T-helper 2 cell treated with Interferon-gamma antibody and Interleukin-4, amounts not matched to agents 100 ng/mL and 5 ng/mL, for 36 hours (primary cell): ENCODE measurements around the gene GPHB5. TPM values are rescaled to one million over a fixed set of nuclear protein-coding genes. Genes with fewer than 3 reads are reported as not detected.

Experiments used
- intact Hi-C: fragments of 100-400 bp; cut with micrococcal nuclease; formaldehyde crosslinking; loops from one replicate; pipeline ENCODE4 v1.15.1; 2023
- total RNA-seq: library from RNA; stranded (reverse); gene quantifications from 2 replicates; pipeline ENCODE4 v1.2.3, GENCODE V29; 2022

Gene GPHB5
- total RNA-seq, 1 donor from 2014 or later = not detected

DNA sequence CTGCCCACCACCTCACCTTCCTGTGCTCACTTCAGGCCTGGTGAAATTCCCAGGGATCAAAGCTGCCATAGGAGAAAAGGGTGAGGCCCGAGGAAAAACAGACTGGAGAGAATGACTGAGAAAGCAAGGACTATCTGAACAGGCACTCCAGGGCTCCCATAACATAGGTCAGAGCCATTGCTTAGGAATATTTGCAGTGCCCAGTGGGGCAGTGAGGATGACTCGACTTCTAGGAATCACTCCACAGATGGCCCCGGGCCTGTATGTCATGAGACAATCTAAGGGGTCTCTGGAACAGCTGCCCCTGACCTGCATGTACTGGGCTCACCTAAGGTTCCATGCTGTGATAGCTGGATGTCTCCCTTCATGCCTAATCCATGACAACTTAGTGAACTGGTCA is 51.6 kb downstream of the GPHB5 start:
- intact Hi-C loops = no loop called here

DNA sequence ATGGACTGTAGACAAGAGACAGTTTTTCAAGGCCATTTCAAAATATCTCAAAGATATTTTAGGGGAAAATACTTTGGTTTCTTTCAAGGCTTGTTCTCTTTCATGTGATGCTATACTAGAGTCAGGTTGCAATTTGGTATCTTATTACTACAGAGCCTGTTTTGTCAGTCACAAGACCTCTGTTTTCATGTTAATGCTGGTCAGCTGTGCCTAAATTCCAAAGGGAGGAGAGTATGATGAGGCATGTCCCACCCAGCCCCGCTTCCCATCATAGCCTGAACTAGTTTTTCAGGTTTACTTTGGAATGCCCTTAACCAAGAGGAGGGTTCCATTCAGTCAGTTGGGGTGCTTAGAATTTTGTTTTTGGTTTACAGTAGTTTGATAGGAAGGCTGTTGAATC is 52.6 kb downstream of the GPHB5 start:
- intact Hi-C loops = no loop called here

Other genes starting within 250 kb of the GPHB5 start
- not detected in 2 replicates for gene RHOJ, start 114.5 kb downstream of the GPHB5 start, total RNA-seq
- 44.8 and 46.1 TPM in 2 replicates for gene PPP2R5E, start 224.4 kb upstream of the GPHB5 start, total RNA-seq